ENCODE results near the gene GUCY1A1.

Gene GUCY1A1

GRCh38 chr4:155696726-155697125 is 30.1 kb downstream of the GUCY1A1 start:
- no peaks in the 10 kb centered on the region for H3K9me3 Mint-ChIP-seq
- H3K27ac Mint-ChIP-seq = no peak overlapping the region
- no peak for DNase-seq
- H3K4me3 Mint-ChIP-seq = no peak overlapping the region
- no peak for ATAC-seq
- no peaks in the 10 kb centered on the region for H3K4me1 Mint-ChIP-seq
- peaks cover 17% of the 10 kb centered on the region for H3K27me3 Mint-ChIP-seq

- Mint-ChIP-seq H3K4me1 (no peaks in the 10 kb centered on the region), H3K4me3 (no peak overlapping the region), H3K27me3 (peaks cover 9% of the 10 kb centered on the region), H3K9me3 (no peaks in the 10 kb centered on the region), H3K27ac (no peak overlapping the region)
- DNase-seq (no peak), ATAC-seq (no peak)
These were observed 35.2 kb downstream of the GUCY1A1 start for GRCh38 chr4:155701827-155702226.

- DNase-seq (no peak), ATAC-seq (no peak)
- no peak overlapping the region for H3K4me3 Mint-ChIP-seq
- H3K27me3 Mint-ChIP-seq = no peaks in the 10 kb centered on the region
- no peaks in the 10 kb centered on the region for H3K4me1 Mint-ChIP-seq
- H3K9me3 Mint-ChIP-seq = no peaks in the 10 kb centered on the region
- H3K27ac Mint-ChIP-seq = no peak overlapping the region
These were observed 37.0 kb downstream of the GUCY1A1 start for GRCh38 chr4:155703486-155704247.

GRCh38 chr4:155704841-155705404 is 38.3 kb downstream of the GUCY1A1 start:
- Mint-ChIP-seq H3K27me3 (no peaks in the 10 kb centered on the region), H3K4me1 (no peaks in the 10 kb centered on the region), H3K27ac (no peak overlapping the region), H3K4me3 (no peak overlapping the region), H3K9me3 (no peaks in the 10 kb centered on the region)
- DNase-seq (no peak), ATAC-seq (no peak)

GRCh38 chr4:155705664-155706063 is 39.0 kb downstream of the GUCY1A1 start:
- DNase-seq = no peak
- H3K27ac Mint-ChIP-seq = no peak overlapping the region
- H3K27me3 Mint-ChIP-seq = no peaks in the 10 kb centered on the region
- no peak for ATAC-seq
- H3K4me3 Mint-ChIP-seq = no peak overlapping the region
- no peaks in the 10 kb centered on the region for H3K9me3 Mint-ChIP-seq
- no peaks in the 10 kb centered on the region for H3K4me1 Mint-ChIP-seq

- Mint-ChIP-seq H3K4me3 (no peak overlapping the region), H3K27ac (no peak overlapping the region), H3K9me3 (no peaks in the 10 kb centered on the region), H3K4me1 (no peaks in the 10 kb centered on the region), H3K27me3 (no peaks in the 10 kb centered on the region)
- DNase-seq = no peak
- ATAC-seq = no peak
These were observed 39.5 kb downstream of the GUCY1A1 start for GRCh38 chr4:155706147-155706546.

- no peak for ATAC-seq
- no peak for DNase-seq
- peaks cover 2% of the 10 kb centered on the region for H3K27me3 Mint-ChIP-seq
- H3K9me3 Mint-ChIP-seq = no peaks in the 10 kb centered on the region
- H3K4me1 Mint-ChIP-seq = no peaks in the 10 kb centered on the region
- no peak overlapping the region for H3K27ac Mint-ChIP-seq
- no peak overlapping the region for H3K4me3 Mint-ChIP-seq
These were observed 40.6 kb downstream of the GUCY1A1 start for GRCh38 chr4:155707251-155707650.

- no peak for DNase-seq
- no peak overlapping the region for H3K4me3 Mint-ChIP-seq
- no peaks in the 10 kb centered on the region for H3K4me1 Mint-ChIP-seq
- no peak for ATAC-seq
- peaks cover 11% of the 10 kb centered on the region for H3K27me3 Mint-ChIP-seq
- H3K9me3 Mint-ChIP-seq = no peaks in the 10 kb centered on the region
- H3K27ac Mint-ChIP-seq = no peak overlapping the region
These were observed 42.1 kb downstream of the GUCY1A1 start for GRCh38 chr4:155708782-155709181.

GRCh38 chr4:155709918-155710317 is 43.3 kb downstream of the GUCY1A1 start:
- ATAC-seq = no peak
- no peaks in the 10 kb centered on the region for H3K9me3 Mint-ChIP-seq
- no peak for DNase-seq
- H3K4me3 Mint-ChIP-seq = no peak overlapping the region
- H3K4me1 Mint-ChIP-seq = no peaks in the 10 kb centered on the region
- no peak overlapping the region for H3K27ac Mint-ChIP-seq
- H3K27me3 Mint-ChIP-seq = peaks cover 11% of the 10 kb centered on the region

GRCh38 chr4:155711556-155711955 is 44.9 kb downstream of the GUCY1A1 start:
- H3K27me3 Mint-ChIP-seq = peaks cover 11% of the 10 kb centered on the region
- H3K27ac Mint-ChIP-seq = no peak overlapping the region
- no peak overlapping the region for H3K4me3 Mint-ChIP-seq
- H3K9me3 Mint-ChIP-seq = no peaks in the 10 kb centered on the region
- ATAC-seq (no peak), DNase-seq (no peak)
- no peaks in the 10 kb centered on the region for H3K4me1 Mint-ChIP-seq

GRCh38 chr4:155712846-155713245 is 46.2 kb downstream of the GUCY1A1 start:
- Mint-ChIP-seq H3K9me3 (no peaks in the 10 kb centered on the region), H3K4me3 (no peak overlapping the region), H3K27me3 (peaks cover 11% of the 10 kb centered on the region), H3K4me1 (no peaks in the 10 kb centered on the region), H3K27ac (no peak overlapping the region)
- ATAC-seq (no peak), DNase-seq (no peak)

- no peak for ATAC-seq
- Mint-ChIP-seq H3K27ac (no peak overlapping the region), H3K4me3 (no peak overlapping the region)
These were observed 47.3 kb downstream of the GUCY1A1 start for GRCh38 chr4:155713911-155714310.

GRCh38 chr4:155722336-155722735 is 55.7 kb downstream of the GUCY1A1 start:
- H3K27ac Mint-ChIP-seq = no peak overlapping the region
- H3K4me1 Mint-ChIP-seq = no peaks in the 10 kb centered on the region
- ATAC-seq (no peak), DNase-seq (no peak)
- H3K4me3 Mint-ChIP-seq = no peak overlapping the region
- peaks cover 19% of the 10 kb centered on the region for H3K27me3 Mint-ChIP-seq
- H3K9me3 Mint-ChIP-seq = no peaks in the 10 kb centered on the region

More at GRCh38 chr4:155713911-155714310, 47.3 kb downstream of the GUCY1A1 start:
- Mint-ChIP-seq H3K4me1 (no peaks in the 10 kb centered on the region), H3K9me3 (no peaks in the 10 kb centered on the region), H3K27me3 (peaks cover 17% of the 10 kb centered on the region)
- no peak for DNase-seq

- Mint-ChIP-seq H3K4me3 (no peak overlapping the region), H3K27me3 (peaks cover 19% of the 10 kb centered on the region), H3K4me1 (no peaks in the 10 kb centered on the region), H3K27ac (no peak overlapping the region), H3K9me3 (no peaks in the 10 kb centered on the region)
- ATAC-seq (no peak), DNase-seq (no peak)
These were observed 56.3 kb downstream of the GUCY1A1 start for GRCh38 chr4:155722816-155723499.

- Mint-ChIP-seq H3K4me1 (no peaks in the 10 kb centered on the region), H3K27ac (no peak overlapping the region), H3K27me3 (peaks cover 13% of the 10 kb centered on the region), H3K9me3 (no peaks in the 10 kb centered on the region), H3K4me3 (no peak overlapping the region)
- DNase-seq (no peak), ATAC-seq (no peak)
These were observed 58.1 kb downstream of the GUCY1A1 start for GRCh38 chr4:155724731-155725130.

GRCh38 chr4:155734065-155734464 is 67.4 kb downstream of the GUCY1A1 start:
- H3K27me3 Mint-ChIP-seq = peaks cover 17% of the 10 kb centered on the region
- H3K9me3 Mint-ChIP-seq = no peaks in the 10 kb centered on the region
- no peak overlapping the region for H3K27ac Mint-ChIP-seq
- no peak for ATAC-seq
- no peaks in the 10 kb centered on the region for H3K4me1 Mint-ChIP-seq
- no peak overlapping the region for H3K4me3 Mint-ChIP-seq
- DNase-seq = no peak
